Raji (cell line): Measurements from ENCODE around the gene CABP7.

Experiments
- POLR2A ChIP-seq: IDR thresholded peaks from 2 replicates; pipeline ENCODE4 v1.6.1; 2011; ENCODE audit warnings: low read depth, low read length, control low read depth; ENCODE audit not compliant: insufficient read depth

Gene CABP7

DNA sequence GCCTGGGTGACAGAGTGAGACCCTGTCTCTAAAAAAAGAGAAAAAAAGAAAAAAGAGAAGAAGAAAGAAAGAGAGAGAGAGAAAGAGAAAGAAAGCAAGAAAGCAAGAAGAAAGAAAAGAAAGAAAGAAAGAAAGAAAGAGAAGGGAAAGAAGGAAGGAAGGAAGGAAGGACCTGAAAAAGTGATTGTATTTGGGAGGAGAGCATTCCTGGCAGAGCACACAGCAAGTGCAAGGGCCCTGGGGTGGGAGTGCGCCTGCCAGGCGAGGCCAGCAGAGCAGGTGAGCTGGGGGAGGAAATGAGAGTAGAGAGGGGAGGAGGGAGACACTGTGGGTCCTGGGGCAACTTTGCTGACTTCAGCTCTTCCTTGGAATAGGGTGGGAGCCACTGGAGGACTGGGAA is 7.7 kb upstream of the CABP7 start:
- TF ChIP-seq POLR2A = no peak

DNA sequence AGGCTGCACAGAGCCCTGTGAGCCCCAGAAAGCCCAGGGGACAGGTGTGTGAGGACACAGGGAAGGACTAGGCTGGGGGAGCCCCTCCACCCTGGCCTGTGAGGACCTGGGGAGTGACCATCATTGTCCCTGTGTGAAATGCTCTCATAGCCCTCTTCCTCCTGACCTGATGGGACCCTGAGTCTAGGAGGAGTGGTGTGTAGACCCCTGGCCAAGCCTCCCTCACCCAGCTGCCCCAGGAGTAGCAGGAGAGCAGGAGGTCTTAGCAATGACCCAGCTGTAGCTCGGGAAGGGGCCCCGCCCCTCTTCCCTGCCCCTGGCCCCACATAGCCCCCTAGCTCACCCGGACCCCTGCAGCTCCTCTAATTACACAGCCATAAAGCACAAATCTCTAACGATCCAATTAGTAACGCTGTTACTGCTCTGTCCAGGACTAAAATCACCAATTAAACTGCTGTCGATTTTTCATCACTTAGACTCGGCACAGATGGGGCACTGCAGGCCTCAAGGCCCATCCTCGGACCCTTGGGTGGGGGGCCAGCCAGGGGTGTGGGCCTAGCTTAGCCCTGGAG is 6.6 kb upstream of the CABP7 start:
- TF ChIP-seq POLR2A = no peak

DNA sequence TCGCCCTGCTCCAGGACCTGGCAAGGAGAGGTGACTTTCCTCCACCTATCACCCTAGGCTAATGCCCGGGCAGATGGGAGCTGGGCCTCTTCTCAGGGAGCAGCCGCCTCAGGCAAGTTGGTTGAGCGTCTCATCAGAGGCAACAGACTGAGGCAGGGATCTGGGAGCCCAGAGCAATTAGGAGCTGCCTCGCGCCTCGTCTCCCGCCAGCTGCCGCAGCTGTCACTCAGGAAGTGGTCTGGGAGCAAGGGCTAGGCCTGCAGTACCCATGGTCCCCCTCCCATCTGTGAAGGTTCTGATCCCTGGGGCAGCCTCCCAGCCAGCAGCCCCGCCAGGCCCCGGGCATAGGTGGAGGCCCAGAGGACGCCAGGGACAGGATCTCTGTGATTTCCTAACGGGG is 4.6 kb upstream of the CABP7 start:
- no peak for TF ChIP-seq POLR2A

DNA sequence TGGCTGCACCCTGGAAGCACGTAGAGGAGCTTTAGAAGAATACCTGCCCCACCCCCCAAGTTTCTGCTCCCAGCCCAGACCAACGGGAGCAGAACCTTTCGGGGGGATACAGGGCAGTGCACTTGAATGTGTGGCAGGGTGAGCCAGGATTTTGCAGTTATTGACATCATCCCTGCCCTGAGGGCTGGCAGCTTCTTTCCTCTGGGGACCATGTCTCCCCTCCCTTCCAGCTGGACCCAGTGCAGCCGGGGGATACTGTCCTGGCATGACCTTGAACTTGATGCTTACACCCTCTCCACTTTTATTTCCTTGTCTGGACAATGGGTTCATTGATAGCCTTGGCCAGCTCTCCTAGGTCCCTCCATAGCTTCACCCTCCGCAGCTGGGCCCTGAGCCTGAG is 4.1 kb upstream of the CABP7 start:
- TF ChIP-seq POLR2A = no peak

DNA sequence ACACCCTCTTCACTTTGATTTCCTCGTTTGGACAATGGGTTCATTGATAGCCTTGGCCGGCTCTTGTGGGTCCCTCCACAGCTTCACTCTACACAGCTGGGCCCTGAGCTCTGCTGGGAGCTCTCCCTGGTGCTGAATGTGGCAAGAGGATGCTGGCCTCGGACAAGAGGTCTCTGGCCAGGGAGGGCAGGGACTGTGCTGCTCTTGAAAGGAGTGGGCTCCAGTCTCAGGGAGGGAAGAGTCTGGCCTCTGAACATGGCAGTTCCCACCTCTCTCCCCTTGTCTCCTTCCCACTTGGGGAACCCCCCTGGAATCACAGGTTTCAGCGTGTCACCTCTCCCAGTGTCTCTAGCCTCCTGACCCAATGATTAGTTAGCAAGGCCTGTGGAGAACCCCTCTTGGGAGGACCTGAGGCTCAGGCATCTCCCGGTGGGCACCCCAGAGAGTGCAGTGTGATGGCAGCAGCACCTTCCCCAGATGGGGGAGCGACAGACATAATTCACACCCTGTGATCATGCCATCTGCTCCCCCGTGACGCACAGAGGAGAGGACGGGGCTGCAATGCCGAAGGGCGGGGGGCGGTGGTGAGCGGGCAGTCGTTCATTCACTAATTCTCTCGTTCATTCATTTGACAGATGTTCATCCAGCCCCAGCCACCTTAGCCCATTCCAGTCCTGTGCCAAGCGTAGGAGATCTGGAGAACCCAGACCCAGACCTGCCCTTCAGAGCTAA is 2.8 kb upstream of the CABP7 start:
- no peak for TF ChIP-seq POLR2A

DNA sequence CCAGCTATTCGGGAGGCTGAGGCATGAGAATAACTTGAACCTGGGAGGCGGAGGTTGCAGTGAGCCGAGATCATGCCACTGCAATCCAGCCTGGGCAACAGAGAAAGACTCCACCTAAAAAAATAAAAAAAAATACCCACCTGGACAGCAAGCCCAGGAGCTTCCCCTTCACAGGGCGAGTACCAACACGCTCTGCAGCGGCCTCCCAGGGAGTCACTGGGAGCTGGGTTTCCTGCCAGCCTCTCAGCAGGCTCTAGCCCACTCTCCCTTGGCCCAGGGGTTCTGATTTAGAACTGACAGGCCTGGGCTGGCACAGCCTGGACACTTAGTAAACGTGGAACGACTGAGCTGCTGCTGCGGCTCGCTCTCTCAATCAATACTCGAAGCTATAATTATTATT is 2.0 kb upstream of the CABP7 start:
- TF ChIP-seq POLR2A = no peak

DNA sequence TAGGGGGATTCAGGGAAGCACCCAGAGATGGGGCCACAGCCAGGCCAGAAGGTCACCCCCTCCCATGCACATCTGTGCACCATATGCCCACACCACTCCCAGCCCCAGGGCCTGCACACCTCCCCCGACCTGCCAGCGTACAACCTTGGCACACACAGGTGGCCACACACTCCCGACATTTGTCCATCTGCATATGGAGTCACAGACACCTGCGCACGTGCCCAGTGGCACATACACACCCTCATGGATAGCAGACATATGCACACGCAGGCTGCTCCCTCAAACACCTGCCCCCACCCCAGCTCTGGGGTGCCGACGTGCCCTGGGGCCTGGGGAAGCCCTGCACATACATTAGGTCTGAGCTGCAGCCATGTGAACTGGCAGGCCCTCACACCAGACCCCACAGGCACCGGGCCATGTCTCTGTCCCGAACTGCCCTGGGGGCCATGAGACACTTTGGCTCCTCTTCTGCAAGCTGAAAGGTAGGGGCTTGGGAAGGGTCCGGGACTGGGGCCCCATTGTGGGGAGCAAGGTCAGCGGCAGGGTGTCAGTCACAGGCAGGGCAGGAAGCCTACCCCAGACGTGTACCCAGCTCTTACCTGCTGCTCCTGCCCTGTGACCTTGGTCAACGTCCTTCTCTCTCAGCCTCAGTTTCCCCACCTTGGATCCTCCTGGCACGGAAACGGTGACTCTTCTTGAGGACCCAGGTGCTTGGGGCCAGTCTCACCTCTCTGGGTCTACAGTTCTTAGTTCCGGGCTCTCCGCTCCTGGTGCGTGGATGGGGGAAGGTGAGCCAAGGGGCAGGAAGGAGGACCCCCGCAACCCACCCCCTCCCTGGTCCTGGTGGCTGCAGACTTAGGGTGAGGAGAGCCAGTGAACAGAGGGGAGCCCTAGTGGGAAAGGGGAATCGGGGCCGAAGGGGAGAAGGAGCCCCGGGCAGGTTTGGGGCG is 579 bp upstream of the CABP7 start:
- no peak for TF ChIP-seq POLR2A

DNA sequence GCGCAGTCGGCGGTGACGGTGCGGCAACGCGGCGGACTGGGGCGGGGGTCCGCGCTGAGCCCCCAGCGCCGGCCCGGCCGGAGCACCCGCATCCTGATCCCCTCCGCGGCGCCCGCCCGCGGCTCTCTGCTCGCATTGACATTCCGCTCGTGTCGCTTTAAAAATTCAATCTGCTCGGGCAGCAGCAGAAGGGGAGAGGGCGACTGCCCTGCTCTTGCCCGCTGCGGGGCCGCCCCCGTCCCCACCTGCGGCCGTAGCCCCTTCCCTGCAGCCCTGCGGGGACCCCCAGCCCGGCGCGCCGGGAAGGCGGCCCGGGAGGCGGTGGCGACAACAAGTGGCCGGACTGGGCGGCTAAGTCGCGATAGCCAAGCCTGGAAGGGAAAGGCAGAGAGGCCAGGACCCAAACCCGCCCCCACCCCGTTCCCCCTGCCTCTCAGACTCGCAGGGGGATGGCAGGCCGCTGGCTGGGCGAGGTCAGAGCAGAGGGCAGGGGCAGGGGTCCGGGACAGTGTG is 1.1 kb downstream of the CABP7 start:
- TF ChIP-seq POLR2A = no peak

DNA sequence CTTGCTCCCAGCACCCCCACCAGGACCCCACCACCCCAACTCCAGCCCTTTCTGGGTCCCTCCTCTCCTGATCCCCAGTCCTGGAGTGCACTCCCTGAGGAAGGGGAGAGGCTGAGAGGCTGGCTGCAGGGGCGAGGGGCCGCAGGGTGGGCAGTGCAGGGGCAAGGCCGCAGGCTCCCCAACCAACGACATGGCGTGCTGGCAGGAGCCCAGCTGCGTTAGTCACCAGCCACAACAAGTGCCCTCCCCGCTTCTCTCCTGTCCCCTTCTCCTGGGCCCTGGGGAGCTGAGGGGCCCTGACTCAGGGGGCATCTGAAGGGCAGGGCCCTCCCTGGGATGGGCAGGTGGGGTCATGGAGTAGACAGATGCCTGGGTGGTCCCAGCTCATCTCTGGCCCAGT is 2.3 kb downstream of the CABP7 start:
- TF ChIP-seq POLR2A = no peak

DNA sequence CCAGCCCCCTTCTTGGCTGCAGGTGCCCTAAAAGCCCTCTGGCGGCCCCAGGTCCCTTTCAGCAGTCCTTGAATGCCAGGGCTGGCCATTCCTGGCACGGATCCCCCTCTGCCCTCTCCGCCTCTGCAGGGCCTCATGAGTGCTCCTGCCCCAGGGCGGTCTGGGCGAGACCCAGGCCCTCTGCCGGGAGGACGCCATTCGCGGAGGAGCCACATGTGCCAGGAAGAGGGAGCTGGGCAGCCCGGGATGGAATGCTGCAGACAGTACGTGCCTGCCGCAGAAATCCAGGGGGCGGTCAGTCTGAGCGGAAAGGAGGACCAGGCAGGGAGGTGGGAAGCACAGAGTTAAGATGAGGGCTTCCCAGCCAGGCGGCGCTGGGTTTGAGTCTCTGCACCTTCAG is 2.8 kb downstream of the CABP7 start:
- no peak for TF ChIP-seq POLR2A

DNA sequence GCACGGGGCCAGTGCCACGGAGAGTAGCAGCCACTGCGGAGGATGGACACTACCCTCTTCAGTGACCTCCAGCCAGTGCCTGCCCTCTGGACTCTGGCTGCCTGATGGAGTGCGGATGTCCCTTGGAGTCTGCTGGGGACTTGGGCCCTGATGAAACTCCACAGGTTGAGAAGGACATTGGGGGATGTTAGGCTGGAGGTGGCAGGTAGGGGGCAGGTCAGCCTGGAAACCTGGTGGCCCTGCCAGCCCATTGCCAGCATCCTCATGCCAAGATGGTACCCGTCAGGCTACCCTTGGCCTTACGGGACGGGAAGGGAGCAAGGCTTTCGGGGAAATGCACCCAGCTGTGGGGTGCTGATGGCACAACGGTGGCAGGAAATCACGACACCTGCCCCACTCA is 4.0 kb downstream of the CABP7 start:
- TF ChIP-seq POLR2A = no peak

DNA sequence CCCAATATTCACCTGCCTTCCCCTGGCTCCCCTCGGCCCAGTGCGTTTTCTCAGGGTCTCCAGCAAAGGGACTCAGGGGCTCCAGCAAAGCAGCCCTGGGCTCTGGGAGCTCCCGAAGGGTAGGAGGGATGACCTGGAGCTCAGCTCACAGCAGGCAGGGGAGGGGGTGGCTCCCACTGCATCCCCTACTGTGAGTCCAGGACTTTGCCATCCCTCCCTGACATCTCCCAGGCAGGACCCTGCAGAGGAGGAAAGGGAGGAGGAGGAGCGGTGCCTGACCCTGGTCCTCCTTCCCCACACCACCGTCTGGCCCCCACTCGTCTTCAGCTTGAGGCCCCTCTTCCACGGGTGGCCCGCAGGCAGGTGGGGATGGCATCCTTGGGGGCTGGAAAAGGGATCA is 5.0 kb downstream of the CABP7 start:
- TF ChIP-seq POLR2A = no peak

DNA sequence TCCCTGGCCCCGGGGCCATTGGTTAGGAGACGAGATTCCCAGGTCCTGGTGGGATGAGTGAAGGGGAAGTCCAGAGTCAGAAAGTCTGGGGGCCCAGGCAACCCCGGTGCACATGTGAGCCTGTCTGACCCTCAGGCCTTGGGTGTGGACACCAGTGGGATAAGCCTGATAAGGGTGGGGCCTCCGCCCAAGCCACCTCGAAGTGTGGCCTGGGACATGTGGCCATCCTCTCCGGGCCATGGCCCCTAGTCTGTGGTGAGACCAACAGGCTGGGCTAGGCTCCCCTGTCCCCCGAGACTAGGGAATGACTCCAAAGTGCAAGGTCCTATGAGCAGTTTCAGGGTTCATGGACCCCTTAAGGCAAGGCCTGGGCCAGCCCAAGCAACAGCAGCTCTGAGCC is 6.3 kb downstream of the CABP7 start:
- TF ChIP-seq POLR2A = no peak

DNA sequence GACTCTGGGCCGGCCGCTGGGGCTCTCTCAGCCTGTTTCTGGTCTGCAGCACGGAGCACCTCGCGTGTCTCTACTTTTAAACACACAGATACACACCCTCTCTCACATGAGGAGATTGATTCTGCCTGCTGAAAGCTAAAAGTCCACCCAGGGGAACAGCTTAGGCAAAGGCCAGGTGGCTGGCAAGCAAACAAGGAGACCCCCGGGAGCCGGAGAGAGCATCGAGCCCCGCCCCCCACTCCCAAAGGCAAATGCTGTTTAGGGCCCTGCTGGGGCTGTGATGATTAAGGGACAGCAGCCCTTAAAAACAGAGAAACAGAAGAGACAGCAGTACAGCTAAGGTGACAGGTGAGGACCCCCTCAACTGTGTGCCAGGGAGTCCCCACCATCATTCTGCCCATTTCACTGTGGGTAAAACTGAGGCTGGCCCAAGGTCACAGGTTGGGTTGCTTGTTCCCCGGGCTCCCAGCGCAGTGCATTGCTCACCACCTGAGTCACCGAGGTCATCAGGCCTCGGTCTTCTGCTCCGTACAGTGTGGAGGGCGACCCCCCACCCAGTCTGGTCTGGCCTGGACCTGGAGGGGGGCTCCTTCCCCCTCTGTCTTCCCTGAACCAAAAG is 6.8 kb downstream of the CABP7 start:
- no peak for TF ChIP-seq POLR2A

DNA sequence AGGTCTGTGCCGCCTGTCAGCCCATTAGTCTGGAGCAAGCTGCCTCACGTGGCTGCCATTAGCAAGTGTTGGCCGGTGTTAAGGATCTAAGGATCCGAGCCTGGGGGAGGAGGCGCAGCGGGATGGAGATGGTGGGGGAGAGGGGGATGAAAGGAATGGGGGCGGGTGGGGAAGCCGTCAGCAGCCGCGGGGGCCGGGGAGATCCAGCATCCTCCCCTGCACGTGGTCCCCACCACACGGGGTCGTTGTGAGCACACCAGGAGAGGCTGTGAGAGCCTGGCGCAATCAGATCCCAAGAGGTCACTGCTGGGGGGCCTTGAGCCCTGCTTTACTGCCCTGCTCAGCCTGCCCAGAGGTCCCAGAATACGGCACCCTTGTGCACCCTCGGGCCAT is 7.3 kb downstream of the CABP7 start:
- no peak for TF ChIP-seq POLR2A
